HG02571 (cell line): ENCODE data around the gene DEGS2.
"Not testable (repeated sequence)": the region's sequence is repeated elsewhere in the genome, so short reads cannot be mapped to it uniquely, and the experiment has no call there.

ENCODE experiments used
- ATAC-seq: cut with Tn5 transposase; IDR thresholded peaks from one replicate; pipeline ENCODE4 v1.9.1; 2021; ENCODE audit warnings: mild to moderate bottlenecking, moderate library complexity; ENCODE audit not compliant: unreplicated experiment

DEGS2 gene

DNA sequence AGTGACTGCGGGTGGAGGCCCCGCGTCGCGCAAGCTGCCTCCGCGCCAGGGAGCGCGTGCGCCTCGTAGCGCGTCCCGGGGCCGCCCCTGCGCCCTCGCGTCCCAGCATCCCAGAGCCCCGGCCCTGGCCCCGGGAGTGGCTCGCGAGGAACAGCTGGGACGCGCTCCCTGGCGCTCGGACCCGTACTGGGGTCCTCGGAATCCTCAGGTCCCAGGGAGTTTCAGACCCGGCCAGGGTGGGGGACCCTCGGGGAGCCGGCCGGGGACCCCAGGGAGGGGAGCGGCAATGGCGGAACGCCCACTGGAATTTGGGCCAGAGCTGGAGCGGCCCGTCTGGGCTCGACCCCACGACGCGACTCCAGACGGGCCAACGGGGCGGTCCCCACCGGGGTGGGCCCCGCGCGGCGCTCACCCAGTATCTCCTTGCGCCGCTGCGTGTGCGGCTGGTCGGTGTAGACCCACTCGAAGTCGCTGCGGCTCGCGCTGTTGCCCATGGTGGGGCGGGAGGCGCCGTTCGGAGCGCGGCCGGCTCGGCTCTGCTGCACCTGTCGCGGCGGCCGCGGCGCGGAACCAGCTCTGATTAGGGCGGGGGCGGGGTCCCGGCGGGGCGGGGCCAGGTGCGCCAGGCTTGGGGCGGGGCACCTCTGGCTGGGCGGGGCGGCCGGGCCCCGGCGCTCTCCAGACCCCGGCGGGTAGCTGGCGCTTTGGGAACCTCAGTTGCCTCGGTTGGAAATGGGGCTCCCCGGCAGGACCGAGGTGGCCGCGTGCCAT, at the start of gene DEGS2:
Gene DEGS2, minus strand, starts transcription at position 552 of the 771 bp plus-strand sequence. Its CDS starts 58 bp downstream, at position 494.
- ATAC-seq, result no peak

DNA sequence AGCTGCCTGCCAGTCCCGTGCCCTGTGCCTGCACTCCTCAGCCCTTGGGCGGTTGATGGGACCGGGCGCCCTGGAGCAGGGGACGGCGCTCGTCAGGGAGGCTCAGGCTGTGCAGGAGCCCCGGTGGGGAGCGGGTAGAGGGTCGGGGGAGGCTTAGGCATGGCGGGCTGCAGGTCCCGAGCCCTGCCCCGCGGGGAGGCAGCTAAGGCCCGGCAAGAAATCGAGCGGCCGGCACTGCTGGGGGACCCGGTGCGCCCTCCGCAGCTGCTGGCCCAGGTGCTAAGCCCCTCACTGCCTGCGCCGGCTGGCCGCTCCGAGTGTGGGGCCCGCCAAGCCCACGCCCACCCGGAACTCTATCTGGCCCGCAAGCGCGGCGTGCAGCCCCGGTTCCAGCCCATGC, 48.7 kb upstream of the DEGS2 start:
- ATAC-seq, result not testable (repeated sequence)

DNA sequence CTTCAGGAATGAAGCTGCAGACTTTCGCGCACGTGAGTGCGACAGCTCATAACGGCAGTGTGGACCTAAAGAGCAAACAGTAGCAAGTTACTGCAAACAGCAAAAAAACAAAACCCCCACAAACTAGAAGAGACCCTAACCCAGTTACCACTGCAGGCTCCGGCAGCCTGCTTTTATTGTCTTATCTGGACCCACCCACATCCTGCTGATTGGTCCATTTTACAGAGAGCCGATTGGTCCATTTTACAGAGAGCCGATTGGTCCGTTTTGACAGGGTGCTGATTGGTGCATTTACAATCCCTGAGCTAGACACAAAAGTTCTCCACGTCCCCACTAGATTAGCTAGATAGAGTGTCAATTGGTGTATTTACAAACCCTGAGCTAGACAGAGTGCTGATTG, 48.1 kb upstream of the DEGS2 start:
- not testable (repeated sequence) for ATAC-seq

DNA sequence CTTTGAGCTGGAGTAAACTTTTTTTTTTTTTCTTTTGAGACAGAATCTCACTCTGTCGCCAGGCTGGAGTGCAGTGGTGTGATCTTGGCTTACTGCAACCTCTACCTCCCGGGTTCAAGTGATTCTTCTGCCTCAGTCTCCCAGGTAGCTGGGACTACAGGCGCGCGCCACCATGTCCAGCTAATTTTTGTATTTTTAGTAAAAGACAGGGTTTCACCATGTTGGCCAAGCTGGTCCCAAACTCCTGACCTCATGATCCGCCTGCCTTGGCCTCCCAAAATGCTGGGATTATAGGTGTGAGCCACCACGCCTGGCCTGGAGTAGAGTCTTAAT, 45.4 kb upstream of the DEGS2 start:
- ATAC-seq, result not testable (repeated sequence)

DNA sequence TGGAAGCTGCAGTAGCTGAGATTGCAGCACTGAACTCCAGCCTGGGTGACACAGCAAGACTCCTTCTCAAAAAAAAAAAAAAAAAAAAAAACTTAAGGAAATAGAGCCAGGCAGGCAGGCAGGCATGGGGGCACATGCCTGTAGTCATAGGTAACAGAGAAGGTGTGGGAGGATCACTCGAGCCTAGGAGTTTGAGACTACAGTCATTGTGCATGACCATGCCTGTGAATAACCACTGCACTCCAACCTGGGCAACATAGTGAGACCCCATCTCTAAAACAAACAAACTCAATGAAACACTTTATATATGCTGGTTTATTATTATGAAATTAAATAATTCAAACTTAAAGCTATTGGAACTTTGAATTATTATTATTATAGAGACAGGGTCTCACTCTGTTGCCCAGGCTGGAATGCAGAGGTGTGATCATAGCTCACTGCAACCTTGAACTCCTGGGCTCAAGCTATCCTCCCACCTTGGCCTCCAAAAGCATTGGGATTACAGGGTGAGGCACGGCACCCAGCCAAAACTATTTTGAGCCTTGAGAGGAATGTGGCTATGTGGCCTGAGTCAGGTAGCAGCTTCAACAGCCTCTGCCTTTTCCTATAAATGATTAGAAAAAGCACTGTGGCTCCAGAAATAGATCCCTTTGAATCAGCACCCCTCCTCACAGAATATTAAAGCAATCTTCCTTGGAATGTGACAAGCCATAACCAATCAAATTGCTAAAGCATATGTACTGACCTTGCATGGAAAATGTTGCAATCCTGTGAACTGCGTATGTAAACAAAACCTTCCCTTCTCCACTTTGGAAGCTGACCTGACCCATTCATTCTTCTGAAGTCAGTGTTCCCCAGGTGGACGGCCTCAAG, 44.8 kb upstream of the DEGS2 start:
- ATAC-seq, result no peak

DNA sequence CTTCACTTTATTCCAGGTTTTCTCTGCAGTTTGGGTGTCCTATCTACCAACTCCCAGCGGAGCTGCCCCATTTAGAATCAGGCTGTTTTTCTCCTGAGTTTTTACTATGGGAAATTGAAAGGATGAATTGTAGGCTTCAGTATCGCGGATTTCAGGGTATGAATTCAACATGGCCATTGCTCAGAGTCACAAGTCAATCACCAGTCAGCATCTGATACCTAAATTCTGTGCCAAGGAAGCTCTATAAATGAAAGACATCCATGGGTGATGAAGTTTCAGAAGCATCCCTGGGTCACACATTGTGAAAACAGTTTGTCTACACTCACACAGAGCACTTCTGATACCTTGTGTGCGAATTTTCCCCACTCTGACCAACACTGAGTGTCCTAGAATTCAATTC, 43.7 kb upstream of the DEGS2 start:
- no peak for ATAC-seq

DNA sequence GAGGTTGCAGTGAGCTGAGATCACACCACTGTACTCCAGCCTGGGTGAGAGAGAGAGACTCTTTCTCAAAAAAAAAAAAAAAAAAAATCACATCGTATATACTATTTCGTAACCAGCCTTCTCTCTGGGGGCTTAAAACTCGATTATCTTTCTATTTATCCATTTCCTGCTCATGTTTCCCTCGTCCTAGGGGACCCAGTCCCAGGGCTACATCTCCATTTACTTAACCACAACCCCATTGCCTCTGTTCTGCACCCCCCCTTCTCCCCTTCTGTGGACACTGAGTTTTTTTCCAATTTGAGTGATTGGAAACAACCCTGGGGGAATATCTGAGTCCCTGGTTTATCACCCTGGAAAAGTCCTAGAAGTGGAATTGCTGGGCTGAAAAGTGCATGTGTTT, 43.3 kb upstream of the DEGS2 start:
- no peak for ATAC-seq

DNA sequence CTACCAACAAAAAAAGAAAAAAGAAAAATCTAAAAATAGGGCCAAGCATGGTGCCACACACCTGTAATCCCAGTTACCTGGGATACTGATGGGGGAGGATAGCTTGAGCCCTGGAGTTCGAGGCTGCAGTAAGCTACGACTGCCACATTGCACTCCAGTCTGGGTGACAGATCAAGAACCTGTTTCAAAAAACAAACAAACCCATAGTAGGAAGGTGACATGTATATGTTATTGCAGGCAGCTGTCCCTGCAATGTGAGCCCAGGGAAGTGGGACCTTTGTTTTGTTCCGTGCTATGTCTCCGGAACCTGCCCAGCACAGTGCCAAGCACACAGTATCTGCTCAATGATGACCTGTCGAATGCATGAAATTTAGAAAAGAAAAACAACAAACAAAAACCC, 42.3 kb upstream of the DEGS2 start:
- ATAC-seq, result no peak

DNA sequence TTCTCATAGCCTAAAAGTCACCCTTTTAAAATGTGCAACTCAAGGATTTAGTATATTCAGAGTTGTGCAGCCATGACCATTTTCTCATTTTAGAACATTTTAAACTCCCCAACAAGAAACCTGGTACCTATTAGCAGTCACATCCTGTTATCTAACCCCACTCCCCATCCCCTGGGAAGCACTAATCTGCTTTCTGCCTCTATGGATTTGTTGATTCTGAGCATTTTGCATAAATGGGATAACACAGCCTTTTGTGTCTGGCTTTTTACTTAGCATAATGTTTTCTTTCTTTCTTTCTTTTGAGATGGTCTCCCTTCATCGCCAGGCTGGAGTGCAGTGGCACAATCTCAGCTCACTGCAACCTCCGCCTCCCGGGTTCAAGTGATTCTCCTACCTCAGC, 40.9 kb upstream of the DEGS2 start:
- no peak for ATAC-seq

DNA sequence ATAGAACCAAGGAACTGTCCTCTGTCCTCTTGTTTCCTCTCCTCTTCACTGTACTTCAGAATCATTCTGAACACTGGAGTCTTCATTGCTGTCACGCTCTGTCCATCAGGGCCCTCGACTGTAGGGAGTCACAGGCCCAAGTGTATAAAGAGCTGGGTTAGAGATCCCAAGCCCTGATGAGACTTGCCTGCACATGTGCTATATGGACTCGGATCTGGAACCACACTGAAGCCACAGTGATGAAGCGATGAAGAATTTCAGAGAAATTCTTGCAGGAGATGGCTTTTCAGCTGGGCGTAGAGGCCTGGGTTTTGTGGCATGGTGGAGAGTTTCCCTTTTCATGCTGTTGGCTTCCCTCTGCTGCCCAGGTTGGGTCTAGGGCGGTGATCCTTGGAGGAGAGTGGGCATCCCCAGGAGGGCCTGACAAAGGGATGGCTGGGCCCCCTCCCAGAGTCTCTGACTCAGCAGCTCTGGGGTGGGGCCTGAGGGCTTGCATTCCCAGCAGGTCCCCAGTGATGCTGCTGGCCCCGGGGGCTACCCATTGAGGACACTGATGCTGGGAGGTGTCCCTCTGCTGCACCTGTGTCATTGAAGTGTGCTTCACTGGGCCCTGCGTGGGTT, 39.9 kb upstream of the DEGS2 start:
- no peak for ATAC-seq

DNA sequence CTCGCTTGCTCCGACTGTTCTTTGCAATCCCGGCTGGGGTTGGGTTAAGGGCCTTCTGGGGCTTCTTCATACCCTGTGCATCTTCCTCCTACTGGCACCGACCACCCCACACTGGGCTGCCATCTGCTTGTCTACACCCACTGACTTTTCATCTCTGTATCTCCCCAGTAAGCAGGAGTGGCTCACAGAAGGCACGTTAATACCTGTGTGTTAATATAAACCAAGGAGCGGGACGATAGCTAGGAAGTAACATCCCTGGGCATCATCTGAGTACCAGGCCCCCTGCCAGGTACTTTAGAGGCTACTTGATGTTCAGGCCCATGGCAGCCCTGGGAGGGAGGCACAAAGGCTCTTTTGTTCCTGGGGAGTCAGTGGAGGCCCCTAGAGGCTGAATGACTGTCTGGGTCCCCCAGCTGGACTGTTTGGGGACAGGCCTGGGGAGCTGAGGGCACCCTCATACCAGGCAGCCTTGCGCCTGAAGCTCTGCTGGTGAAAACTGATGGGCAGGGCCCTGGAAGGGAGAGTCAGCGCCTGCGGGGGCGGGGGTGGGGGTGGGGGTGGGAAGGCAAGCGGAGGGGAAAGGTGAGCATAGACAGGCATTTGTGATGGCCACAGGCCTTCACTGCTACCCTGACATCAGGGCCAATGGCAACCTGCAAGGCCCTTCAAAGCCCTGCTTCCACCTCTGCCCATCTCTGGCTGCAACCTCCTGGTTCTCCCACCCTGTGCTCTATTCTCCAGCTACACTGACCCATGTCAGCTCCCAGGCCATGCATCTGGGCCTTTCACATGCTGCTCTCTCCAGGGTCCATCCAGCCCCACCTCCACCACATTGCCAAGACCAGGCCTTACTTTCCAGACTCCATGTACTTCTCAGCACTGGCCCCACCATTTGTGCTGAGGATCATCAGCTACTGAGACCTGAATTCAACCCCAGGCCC, 34.2 kb upstream of the DEGS2 start:
- no peak for ATAC-seq

DNA sequence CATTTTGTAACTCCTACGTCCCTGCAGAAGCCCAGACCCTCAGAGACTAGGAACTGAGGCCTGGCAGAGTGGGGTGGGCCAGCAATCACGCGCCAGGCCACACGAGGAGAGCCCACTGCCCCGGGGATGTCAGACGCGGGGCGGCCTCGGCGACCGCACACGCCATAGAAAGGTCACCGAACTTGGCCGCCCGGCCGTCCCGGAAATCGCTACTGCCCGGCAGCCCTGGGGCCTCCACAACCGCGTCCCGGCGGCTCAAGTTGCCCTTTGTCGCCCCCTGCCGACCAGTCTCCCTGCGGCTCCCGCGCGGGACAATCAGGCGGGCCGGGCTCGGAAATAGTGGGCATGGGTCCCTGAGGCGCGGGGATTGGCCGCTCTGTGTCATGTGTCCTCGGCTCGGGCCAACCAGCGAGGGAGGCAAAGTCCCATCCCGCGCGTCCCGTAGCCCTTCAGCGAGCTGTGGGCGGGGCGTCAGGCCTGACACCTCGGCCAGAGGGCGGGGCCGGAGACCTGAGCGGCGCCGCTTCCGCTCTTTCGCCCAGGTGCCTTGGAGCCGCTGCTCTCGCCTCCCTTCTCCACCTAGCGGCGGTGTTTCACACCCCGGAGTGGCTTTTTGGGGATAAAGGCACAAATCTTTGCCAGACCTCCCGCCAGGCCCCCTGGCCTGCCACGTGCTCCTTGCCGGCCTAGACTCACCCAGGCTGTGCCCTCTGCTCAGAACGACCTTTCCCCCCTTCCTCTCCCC, 33.4 kb upstream of the DEGS2 start:
- peak; percentile 99 for ATAC-seq

DNA sequence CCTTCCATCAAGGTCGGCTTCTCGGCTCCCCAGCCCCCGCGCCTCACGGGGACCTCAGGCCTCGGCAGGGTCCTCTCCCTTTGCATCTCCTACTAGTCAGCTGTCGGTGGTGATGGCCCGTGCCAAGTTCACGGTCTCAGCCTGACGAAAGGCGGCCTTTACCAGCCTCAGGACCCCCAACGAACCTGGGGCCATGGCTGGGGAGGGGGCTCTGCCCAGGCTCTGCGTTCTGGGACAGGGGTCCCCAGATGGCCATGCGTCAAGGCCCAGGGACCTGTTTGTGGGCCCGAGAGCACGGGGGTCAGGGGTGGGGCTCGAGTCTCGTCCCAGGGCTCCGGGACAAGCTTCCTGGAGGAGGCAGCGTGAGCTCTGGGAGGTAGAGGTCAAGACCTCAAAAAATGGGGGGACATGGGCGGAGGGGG, 32.8 kb upstream of the DEGS2 start:
- no peak for ATAC-seq

DNA sequence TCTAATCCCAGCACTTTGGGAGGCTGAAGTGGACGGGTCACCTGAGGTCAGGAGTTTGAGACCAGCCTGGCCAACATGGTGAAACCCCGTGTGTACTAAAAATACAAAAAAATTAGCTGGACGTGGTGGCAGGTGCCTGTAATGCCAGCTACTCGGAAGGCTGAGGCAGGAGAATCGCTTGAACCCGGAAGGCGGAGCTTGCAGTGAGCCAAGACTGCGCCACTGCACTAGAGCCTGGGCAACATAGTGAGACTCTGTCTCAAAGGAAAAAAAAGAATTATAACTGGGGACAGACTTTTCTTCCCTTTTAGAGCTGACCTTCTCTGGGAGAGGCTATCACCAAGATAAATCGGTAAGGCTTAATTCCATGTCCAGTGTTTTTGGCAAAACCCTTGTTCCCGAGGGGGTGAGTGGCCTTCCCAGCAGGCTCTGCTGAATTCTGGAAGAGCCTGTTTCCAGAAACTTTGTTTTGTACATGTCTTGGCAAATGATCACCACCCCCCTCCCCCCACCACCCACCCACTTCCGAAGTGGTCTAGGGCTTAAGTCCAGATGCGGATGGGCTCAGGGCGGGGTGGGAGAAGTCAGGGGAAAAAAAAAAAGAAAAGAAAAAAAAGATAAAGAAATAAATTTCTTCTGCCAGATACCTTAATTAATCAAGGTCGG, 32.3 kb upstream of the DEGS2 start:
- no peak for ATAC-seq

DNA sequence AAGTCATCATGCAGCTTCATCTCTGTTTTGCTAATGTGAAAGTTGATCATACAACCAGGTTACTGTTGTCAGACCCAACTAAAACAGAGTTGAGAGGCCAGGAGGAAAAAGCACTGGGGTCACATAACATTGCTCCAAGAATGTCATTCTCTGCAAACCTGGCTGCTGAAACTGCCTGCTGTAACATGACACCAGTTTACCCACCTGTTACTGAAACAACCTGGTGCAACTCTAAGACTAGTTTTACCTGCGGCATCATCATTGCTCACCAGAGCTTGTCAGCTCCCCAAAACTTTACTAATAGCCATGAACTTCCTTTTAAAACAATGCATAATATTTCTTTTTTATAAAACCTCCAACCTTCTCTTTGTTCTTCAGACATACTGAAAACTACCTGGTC, 30.7 kb upstream of the DEGS2 start:
- no peak for ATAC-seq

DNA sequence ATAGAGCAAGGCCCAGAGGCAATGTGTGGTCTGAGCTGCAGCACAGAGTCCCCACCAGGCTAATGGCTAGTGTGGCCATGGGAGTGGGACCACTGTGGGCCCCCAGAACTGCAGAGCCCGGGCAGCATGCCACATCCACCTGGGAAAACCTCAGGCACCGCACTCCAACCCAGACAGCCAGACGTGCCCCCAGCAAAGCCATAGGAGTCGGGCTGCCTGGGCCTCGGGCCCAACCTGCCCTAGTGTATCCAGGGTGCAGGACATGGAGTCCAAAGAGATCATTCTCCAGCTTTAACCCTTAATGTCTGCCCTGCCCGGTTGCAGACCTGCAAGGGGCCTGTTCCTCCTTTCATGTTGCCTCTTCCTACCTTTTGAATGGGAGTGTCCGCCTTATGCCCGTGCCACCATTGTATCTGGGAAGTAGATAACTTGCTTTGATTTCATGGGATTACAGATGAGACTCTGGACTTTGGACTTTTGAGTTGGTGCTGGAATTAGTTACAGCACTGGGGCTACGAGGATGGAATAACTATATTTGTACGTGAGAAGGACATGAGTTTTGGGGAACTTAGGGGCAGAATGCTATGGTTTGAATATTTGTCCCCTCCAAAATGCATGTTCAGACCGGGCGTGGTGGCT, 29.1 kb upstream of the DEGS2 start:
- no peak for ATAC-seq

DNA sequence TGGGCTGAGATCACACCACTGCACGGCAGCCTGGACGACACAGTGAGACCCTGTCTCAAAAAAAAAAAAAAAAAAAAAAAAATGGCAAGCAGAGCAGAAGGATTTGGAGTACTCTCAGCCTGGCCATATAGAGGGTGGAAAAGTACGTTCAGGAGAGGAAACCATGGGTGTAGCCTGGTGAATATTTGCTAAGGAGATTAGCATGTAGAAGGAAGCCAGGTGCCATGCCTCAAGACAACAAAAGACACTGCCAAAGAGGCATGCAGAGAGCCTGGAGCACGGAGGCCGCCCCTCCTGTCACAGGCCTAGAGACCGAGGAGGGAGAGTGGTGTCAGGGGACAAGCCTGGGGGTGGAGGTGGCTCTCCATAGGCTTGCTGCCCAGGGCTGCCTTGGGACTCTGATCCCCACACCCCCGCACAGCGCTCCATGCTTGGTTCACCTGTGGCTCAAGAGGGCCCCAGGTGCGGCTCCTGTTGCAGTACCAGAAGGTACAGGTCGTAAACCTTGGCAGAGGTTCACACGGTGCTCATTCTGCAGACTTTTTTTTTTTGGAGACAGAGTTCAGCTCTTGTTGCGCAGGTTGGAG, 27.9 kb upstream of the DEGS2 start:
- no peak for ATAC-seq

DNA sequence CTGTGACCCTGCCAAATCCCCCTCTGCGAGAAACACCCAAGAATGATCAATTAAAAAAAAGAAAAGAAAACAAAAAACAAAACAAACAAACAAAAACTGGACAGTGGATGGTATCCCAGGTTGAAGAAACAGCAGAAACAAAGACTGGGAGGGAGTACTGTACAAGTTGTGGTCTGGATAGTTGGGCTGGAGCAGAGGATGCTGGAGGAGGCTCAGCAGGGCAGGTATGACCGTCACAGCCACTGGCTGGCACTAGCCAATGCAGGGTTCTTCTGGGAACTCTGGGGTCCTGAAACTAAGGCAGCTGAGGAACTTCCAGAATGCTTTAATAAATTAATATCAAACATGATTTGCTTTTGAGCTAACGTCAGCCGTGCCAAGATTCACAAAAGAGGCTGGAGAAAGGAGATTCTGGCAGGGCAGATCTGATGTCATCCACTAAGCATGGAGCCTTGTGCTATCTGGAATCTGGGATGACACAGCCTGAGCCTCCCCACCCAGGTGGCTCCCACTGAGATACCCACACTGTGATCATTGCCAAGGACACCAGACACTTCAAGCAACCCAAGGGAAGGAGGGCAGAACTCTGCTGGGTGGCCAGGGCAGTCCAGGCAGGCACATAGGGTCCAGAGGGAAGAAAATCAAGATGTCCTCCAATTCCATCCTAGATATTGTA, 22.6 kb upstream of the DEGS2 start:
- ATAC-seq, result not testable (repeated sequence)
